Right ventricle myocardium superior (tissue), 1 donor: Measurements from ENCODE around the gene KBTBD6. TPM values are rescaled to one million over a fixed set of nuclear protein-coding genes. Genes with fewer than 3 reads are reported as not detected.

Source experiments
- ATAC-seq: fragments of 200-7000 bp; cut with Tn5 transposase; one replicate; pipeline ENCODE4 v1.9.1; 2020; ENCODE audit warnings: mild to moderate bottlenecking; ENCODE audit not compliant: poor library complexity
- DNase-seq: peaks from one replicate; pipeline ENCODE4 v3.0.0-alpha.2; 2020
- intact Hi-C: fragments of 100-400 bp; cut with DNase I; formaldehyde crosslinking; loops from one replicate; pipeline ENCODE4 v1.11.2; 2022
- microRNA-seq: library from miRNA; unstranded; fragments of <30 nt; microRNA quantifications from one replicate; pipeline ENCODE4 v1.2.0, GENCODE V29; 2020
- total RNA-seq: library from RNA; stranded (reverse); fragmentation: NEBNext Ultra II Directional; extraction: Animal tissue kit (Norgen Biotek cat#: 25700); gene quantifications from one replicate; pipeline ENCODE4 v1.2.1, GENCODE V29; 2021
- donor health status: DM: no; HTN: yes; CAD: no; lungs with severe emphysema.

Gene KBTBD6
- total RNA-seq, 1 donor from 2014 or later, result 7.3 TPM

DNA sequence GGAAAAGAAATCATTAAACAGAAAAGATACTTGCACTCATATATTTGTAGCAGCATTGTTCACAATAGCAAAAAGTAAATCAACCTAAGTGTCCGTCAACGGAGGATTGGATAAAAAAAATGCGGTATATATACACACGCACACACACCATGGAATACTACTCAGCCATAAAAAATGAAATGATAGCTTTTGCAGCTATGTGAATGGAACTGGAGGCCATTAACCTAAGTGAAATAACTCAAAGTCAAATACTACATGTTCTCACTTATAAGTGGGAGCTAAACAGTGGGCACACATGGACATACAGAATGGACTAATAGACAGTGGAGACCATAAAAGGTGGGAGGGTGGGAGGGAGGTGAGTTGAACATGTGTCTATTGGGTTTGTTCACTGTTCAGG is 52.9 kb downstream of the KBTBD6 start:
- DNase-seq, result no peak
- intact Hi-C loops, result no loop called here

More for the DNA sequence above, 52.9 kb downstream of the KBTBD6 start:
- ATAC-seq, result no peak

Small RNA genes lying within 50 kb of the gene (microRNA-seq; reads per million reads assigned to microRNA genes)
- not detected for gene MIR3168

Other genes with a start within 250 kb of the KBTBD6 start
- gene ELF1, start 113.5 kb downstream of the KBTBD6 start, total RNA-seq, result 33.9 TPM
- gene WBP4, start 71.3 kb downstream of the KBTBD6 start, total RNA-seq, result 18.6 TPM
- gene KBTBD7, start 61.8 kb upstream of the KBTBD6 start, total RNA-seq, result 5.9 TPM
- gene MTRF1, start 130.8 kb upstream of the KBTBD6 start, total RNA-seq, result 13.4 TPM
- 7.0 TPM for gene NAA16, start 178.5 kb upstream of the KBTBD6 start, total RNA-seq